Liver (tissue), 9 donors: ENCODE data around the gene GPRIN3. TPM values are rescaled to one million over a fixed set of nuclear protein-coding genes. Genes with fewer than 3 reads are reported as not detected.

Experiments
- DNase-seq: peaks from one replicate; pipeline ENCODE4 v3.0.0-alpha.2; 2017; ENCODE audit warnings: low spot score
- H3K27ac ChIP-seq, 2 donors: one replicate each; pipeline ENCODE4 v1.7.0; 2013; ENCODE audit warnings: inconsistent platforms in 2 of 2, low read length in 2 of 2, control low read depth in 1 of 2, low read depth in 1 of 2, mild to moderate bottlenecking in 1 of 2
- H3K27me3 ChIP-seq, 4 donors: one replicate each; pipeline versions ENCODE4 v1.6.1 to v1.7.0; 2013; ENCODE audit warnings: low read length in 3 of 4, inconsistent platforms in 1 of 4, mild to moderate bottlenecking in 1 of 4, moderate library complexity in 1 of 4; ENCODE audit not compliant: control insufficient read depth in 4 of 4, insufficient read depth in 4 of 4
- H3K36me3 ChIP-seq, 4 donors: one replicate each; pipeline versions ENCODE4 v1.6.1 to v1.7.0; 2013; ENCODE audit warnings: low read length in 3 of 4, mild to moderate bottlenecking in 3 of 4, low read depth in 1 of 4, moderate library complexity in 1 of 4; ENCODE audit not compliant: control insufficient read depth in 4 of 4, insufficient read depth in 3 of 4
- H3K4me1 ChIP-seq, 4 donors: one replicate each; pipeline versions ENCODE4 v1.6.1 to v1.7.0; 2013; ENCODE audit warnings: low read length in 3 of 4, mild to moderate bottlenecking in 3 of 4, moderate library complexity in 1 of 4; ENCODE audit not compliant: control insufficient read depth in 4 of 4, insufficient read depth in 4 of 4
- H3K4me3 ChIP-seq, 3 donors: one replicate each; pipeline versions ENCODE4 v1.6.1 to v1.7.0; 2013; ENCODE audit warnings: low read length in 3 of 3, control low read depth in 1 of 3, low read depth in 1 of 3, mild to moderate bottlenecking in 1 of 3
- H3K9ac ChIP-seq, 2 donors: one replicate each; pipeline ENCODE4 v1.7.0; 2013; ENCODE audit warnings: low read length in 2 of 2, mild to moderate bottlenecking in 2 of 2, moderate library complexity in 2 of 2, control low read depth in 1 of 2, low read depth in 1 of 2
- H3K9me3 ChIP-seq, 4 donors: one replicate each; pipeline versions ENCODE4 v1.6.1 to v1.7.0; 2013; ENCODE audit warnings: low read length in 3 of 4; ENCODE audit not compliant: control insufficient read depth in 4 of 4
- ATF3 ChIP-seq: IDR thresholded peaks from 2 replicates; pipeline ENCODE4 v1.6.1; 2016; ENCODE audit warnings: antibody characterized with exemption
- CTCF ChIP-seq: fragments of 150-350 bp; IDR thresholded peaks from 2 replicates; pipeline ENCODE4 v1.5.1; 2017; ENCODE audit warnings: improper control_type of control experiment, low read depth, low read length; ENCODE audit not compliant: missing input control
- EGR1 ChIP-seq, 2 donors: IDR thresholded peaks; 2 replicates each; pipeline ENCODE4 v1.6.1; 2016 to 2018; ENCODE audit warnings: antibody characterized with exemption in 2 of 2, low read depth in 2 of 2
- FOXA1 ChIP-seq: IDR thresholded peaks from 2 replicates; pipeline ENCODE4 v1.6.1; 2016; ENCODE audit warnings: antibody characterized with exemption
- FOXA2 ChIP-seq: IDR thresholded peaks from 2 replicates; pipeline ENCODE4 v1.6.1; 2016; ENCODE audit warnings: antibody characterized with exemption
- GABPA ChIP-seq, 2 donors: IDR thresholded peaks in 1 of 2; conservative IDR thresholded peaks in 1 of 2; 2 replicates each; pipeline ENCODE4 v1.6.1; 2016; ENCODE audit warnings: antibody characterized with exemption in 2 of 2, mild to moderate bottlenecking in 1 of 2, moderate library complexity in 1 of 2
- HNF4A ChIP-seq, 2 donors: conservative IDR thresholded peaks; 2 replicates each; pipeline ENCODE4 v1.6.1; 2016; ENCODE audit warnings: antibody characterized with exemption in 2 of 2, mild to moderate bottlenecking in 2 of 2
- HNF4G ChIP-seq: IDR thresholded peaks from 2 replicates; pipeline ENCODE4 v1.6.1; 2016; ENCODE audit warnings: antibody characterized with exemption
- JUND ChIP-seq, 2 donors: IDR thresholded peaks; 2 replicates each; pipeline ENCODE4 v1.6.1; 2016; ENCODE audit warnings: antibody characterized with exemption in 2 of 2
- NR2F2 ChIP-seq: IDR thresholded peaks from 2 replicates; pipeline ENCODE4 v1.6.1; 2016; ENCODE audit warnings: antibody characterized with exemption
- RAD21 ChIP-seq, 2 donors: IDR thresholded peaks; 2 replicates each; pipeline ENCODE4 v1.6.1; 2016; ENCODE audit warnings: antibody characterized with exemption in 2 of 2, mild to moderate bottlenecking in 2 of 2
- REST ChIP-seq: IDR thresholded peaks from 2 replicates; pipeline ENCODE4 v1.6.1; 2016; ENCODE audit warnings: antibody characterized with exemption, mild to moderate bottlenecking
- RXRA ChIP-seq, 2 donors: IDR thresholded peaks; 2 replicates each; pipeline ENCODE4 v1.6.1; 2017 to 2018; ENCODE audit warnings: antibody characterized with exemption in 2 of 2, mild to moderate bottlenecking in 1 of 2
- SP1 ChIP-seq: IDR thresholded peaks from 2 replicates; pipeline ENCODE4 v1.6.1; 2018; ENCODE audit warnings: antibody characterized with exemption, mild to moderate bottlenecking
- TAF1 ChIP-seq: conservative IDR thresholded peaks from 2 replicates; pipeline ENCODE4 v1.6.1; 2016; ENCODE audit warnings: antibody characterized with exemption, mild to moderate bottlenecking
- YY1 ChIP-seq: IDR thresholded peaks from 2 replicates; pipeline ENCODE4 v1.6.1; 2016; ENCODE audit warnings: antibody characterized with exemption, mild to moderate bottlenecking
- ZBTB33 ChIP-seq: IDR thresholded peaks from 2 replicates; pipeline ENCODE4 v1.6.1; 2016; ENCODE audit warnings: antibody characterized with exemption
- WGBS: extraction: QIAGEN DNeasy Blood & Tissue Kit; methylation state at CpG from one replicate; pipeline ENCODE4 v1.1.7; 2013; 5-methylcytosine and 5-hydroxymethylcytosine counted together
- polyA plus RNA-seq, 2 donors: library from polyadenylated mRNA; stranded (reverse) in 1 of 2; unstranded in 1 of 2; fragments of 200-250 nt in 1 of 2; fragments of >200 nt in 1 of 2; fragmentation: Nextera tagmentation in 1 of 2; extraction: Ambion mirVana in 1 of 2; gene quantifications; one replicate each; pipeline versions ENCODE4 v1.2.1 to v1.2.3, GENCODE V29; 2013 to 2015
- total RNA-seq, 2 donors: library from RNA; depleted of rRNA; stranded (reverse); fragments of >200 nt; gene quantifications; one replicate each; pipeline ENCODE4 v1.2.3, GENCODE V29; 2014
- TF ChIP-seq, protein P1 (sequence below): IDR thresholded peaks from 2 replicates; pipeline ENCODE4 v1.6.1; 2016; ENCODE audit warnings: antibody characterized with exemption
- donor health status: healthy.
- donor health status: healthy.
- donor health status: healthy.
- donor health status: healthy.
- donor health status: healthy.

Gene GPRIN3
- total and polyA plus RNA-seq, 4 donors: 0.25 to 1.5 (median 0.95) TPM

DNA sequence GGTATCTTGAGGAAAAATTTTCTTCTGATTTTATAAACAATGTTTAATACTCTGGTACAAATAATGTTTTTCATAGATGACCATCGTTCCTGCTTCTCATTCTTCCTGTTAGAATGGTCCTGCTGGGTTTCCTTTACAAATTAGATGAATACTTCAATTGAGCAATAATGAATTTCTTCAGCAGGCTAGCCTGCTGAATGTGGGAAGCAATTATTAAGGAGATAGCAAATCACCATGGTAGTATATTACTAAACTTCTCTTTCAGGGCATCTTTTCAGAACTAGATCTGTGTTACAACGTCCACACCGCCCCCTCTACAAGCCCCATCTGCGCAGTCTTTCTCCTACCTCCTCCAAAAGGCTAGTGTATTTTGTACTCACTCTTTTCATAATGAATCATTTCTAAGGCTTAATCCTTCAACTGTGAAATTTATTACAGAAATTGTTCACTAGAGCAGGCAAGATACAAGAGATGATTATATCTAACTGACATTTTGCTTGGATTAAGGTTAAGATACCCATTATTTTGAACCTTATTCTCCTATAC lies 38.4 kb downstream of the GPRIN3 start:
- no peak overlapping the region for H3K9ac ChIP-seq
- H3K4me3 ChIP-seq: no peak overlapping the region
- no peaks in the 10 kb centered on the region for H3K36me3 ChIP-seq
- no peak overlapping the region for H3K27ac ChIP-seq
- H3K9me3 ChIP-seq: no peaks in the 10 kb centered on the region
- TF ChIP-seq RXRA (IDR thresholded peaks at IDR 0.05): no peak
- TF ChIP-seq, protein P1, sequence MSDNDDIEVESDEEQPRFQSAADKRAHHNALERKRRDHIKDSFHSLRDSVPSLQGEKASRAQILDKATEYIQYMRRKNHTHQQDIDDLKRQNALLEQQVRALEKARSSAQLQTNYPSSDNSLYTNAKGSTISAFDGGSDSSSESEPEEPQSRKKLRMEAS: no peak
- no peak for TF ChIP-seq NR2F2
- TF ChIP-seq HNF4G: no peak
- no peak for TF ChIP-seq ATF3
- no peak for TF ChIP-seq JUND (IDR thresholded peaks at IDR 0.05)
- no peak for TF ChIP-seq FOXA2
- TF ChIP-seq TAF1: no peak
- no peak for TF ChIP-seq YY1
- TF ChIP-seq GABPA (IDR thresholded peaks at IDR 0.05 in 1 of 2, conservative IDR thresholded peaks at IDR 0.05 in 1 of 2): no peak
- TF ChIP-seq ZBTB33: no peak
- no peak for TF ChIP-seq RAD21 (IDR thresholded peaks at IDR 0.05)
- TF ChIP-seq CTCF: no peak
- no peak for TF ChIP-seq HNF4A (conservative IDR thresholded peaks at IDR 0.05)
- TF ChIP-seq REST: no peak
- TF ChIP-seq SP1: no peak
- no peak for TF ChIP-seq FOXA1
- TF ChIP-seq EGR1 (IDR thresholded peaks at IDR 0.05; ENCODE audit: low read depth in 2 of 2): no peak
- H3K27me3 ChIP-seq: no peaks in the 10 kb centered on the region
- no peak for DNase-seq
- 89% methylated on average over 4 of the region's 4 CpGs for WGBS
- peaks cover 0 to 2% (median 0%) of the 10 kb centered on the region in 4 donors for H3K4me1 ChIP-seq
